ENCODE data around the gene CCL4.
A peak's percentile ranks its signal among the peaks of the same experiment; 100 is the strongest.

The CCL4 gene

GRCh38 chr17:36144014-36144413, 40.4 kb downstream of the CCL4 start:
- DNase-seq (ENCODE audit: low read depth in 2 of 2): no peak

GRCh38 chr17:36144981-36145729, 41.5 kb downstream of the CCL4 start:
- DNase-seq (ENCODE audit: low read depth in 2 of 2): no peak

- no peak for DNase-seq (ENCODE audit: low read depth in 2 of 2)
Observed at GRCh38 chr17:36147601-36148000, 44.0 kb downstream of the CCL4 start.

DNA sequence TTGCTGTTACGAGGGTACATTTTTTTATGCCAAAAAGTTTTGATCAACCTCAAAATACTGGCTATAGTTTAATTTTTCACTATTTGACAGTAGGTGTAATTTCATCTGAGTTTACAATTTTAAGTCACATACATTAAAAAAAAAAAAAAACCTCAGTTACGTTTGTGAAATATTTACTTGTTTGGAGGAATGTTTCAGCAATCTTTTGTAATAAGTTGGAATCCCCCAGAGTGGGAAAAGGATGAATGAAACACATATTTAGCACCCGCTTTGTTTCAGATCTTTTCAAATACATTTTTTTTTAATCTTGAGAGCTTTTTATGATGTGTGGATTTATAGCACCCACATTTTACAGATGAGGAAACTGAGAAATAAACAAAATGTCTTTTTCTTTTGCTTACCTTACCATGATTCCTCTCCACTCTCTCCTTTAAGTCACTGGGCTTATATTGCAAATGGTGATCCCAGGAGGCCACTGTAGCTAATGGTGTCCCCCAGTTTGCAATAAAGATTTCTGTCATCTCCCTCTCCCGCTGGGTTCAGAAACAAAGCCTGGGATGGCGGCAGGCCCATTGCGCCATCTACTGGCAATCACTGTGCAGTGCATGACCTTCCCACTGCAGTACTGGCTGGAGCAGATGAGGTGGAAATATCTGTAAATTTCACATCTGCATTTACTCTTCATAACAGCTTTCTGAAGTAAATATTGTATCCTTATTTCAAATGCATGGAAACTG, 45.1 kb downstream of the CCL4 start:
- peak; percentile 57 to 65 for DNase-seq (ENCODE audit: low read depth in 2 of 2)

- no peak for DNase-seq (ENCODE audit: low read depth in 2 of 2)
Observed at GRCh38 chr17:36149296-36149820, 45.7 kb downstream of the CCL4 start.

DNA sequence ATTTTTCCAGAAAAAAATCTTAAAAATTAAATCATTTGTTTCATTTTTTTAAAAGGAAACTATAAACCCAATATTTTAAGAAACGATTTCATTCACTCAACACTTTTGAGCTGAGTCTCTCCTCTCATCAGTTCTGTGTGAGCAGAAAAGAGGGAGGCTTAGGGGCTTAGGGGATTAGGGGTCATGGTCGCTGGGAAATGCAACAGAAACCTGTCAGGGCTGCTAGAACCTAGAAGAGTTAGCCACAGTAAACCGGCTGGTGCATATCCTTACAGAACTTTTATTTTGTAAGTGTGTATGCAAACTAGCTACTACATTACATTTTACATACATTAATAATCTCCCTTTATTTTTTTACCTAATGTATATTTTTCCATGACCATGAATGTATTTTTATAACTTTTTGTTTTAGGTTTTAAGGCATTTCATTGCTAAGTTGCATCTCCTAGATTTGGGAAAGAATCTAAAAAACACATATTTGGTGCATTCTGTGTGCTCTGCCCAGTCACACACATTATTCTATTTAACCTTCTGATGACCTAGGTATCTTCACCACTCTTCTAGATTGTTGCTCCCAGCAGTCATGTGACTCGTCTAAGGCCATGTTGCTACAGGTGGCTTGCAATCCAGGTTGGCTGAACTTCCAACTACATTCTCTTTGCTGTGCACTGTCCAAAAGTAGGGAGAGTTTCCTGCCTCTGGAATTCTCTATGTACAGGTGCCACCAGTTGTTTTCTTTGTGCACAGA, 48.4 kb downstream of the CCL4 start:
- DNase-seq (ENCODE audit: low read depth in 2 of 2): no peak

DNA sequence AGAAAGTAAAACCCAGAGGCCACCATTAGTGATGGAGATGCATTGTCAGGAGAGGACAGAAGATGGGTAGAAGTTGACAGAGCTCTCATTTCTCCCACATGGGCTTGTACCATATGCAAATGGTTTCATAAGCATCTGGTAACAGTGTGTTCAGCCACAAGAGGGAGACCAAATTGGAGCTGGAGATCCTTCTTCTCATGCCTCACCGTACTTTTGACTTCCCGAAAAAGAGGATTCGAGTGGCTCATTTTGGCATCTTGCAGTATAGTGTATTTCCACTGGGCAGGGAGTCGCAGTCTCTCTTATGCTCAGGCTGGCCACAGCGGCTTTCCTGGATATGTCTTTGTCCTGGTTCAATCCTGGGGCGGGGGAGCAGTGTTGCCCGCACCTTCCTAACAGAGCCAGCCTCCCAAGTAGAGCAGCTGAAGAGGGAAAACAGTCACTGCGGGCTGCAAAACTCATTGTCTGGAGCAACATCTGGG, 49.1 kb downstream of the CCL4 start:
- DNase-seq (ENCODE audit: low read depth in 2 of 2): no peak

- DNase-seq (ENCODE audit: low read depth in 2 of 2): no peak
Observed at GRCh38 chr17:36153895-36154610, 50.4 kb downstream of the CCL4 start.
